ENCODE data around the gene SAMD15. TPM values are rescaled to one million over a fixed set of nuclear protein-coding genes. Genes with fewer than 3 reads are reported as not detected.
"Not testable (repeated sequence)": the region's sequence is repeated elsewhere in the genome, so short reads cannot be mapped to it uniquely, and the experiment has no call there.

Gene SAMD15
- 2.0 and 3.6 TPM in 2 replicates for total RNA-seq (ENCODE audit: low replicate concordance)

DNA sequence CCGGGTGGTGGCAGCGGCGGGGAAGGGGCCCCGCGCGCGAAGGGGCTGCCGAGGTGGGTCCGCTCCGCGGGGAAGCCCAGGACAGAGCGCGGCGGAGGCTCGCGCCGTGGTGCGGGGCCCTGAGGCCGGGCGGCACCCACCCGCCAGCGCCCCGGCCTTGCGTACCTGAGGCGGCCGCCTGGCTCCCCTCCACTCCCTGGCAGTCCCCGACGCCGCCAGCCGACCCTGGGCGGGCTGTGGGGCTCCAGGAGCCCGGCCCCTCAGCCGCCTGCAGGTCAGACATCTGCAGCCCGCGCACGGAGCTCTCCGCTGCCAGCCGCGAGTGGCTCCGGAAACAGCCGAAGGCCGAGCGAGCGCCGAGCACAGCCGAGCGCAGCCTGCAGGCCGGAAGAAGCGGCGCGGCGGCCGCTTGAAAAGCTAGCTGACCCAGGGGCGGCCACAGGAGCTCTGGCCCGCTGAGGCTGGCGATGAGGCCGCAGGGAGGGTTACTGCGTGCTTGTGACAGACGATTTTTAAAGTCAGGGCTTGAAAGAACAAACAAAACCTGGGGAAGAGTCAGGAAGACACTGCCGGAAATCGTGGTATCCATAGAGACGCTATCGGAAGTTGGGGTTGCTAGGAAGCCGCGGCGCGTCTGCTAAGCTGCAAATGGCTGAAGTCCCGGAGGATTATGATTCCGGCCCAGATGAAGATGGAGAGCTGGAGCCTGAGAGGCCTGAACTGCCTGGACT, at the start of gene SAMD15, which contains the start of gene TMED8:
Gene SAMD15 (plus strand): TSS at position 609 of the 731 bp plus-strand sequence. CDS start 40 bp downstream, at position 649.
Gene TMED8 (minus strand): TSS at position 324 of the 731 bp plus-strand sequence. CDS start 41 bp downstream, at position 283.
- peak within 1 kb of the TSS; percentile 88 for H3K4me3 ChIP-seq (ENCODE audit: low read depth, low read length)

GRCh38 chr14:77329872-77330271, 47.3 kb upstream of the SAMD15 start:
- TF ChIP-seq CTCF (IDR thresholded peaks at IDR 0.05; ENCODE audit: insufficient read depth, low read length): no peak
- no peak for DNase-seq (ENCODE audit: low read depth)

More for the DNA sequence above, at the start of gene SAMD15, which contains the start of gene TMED8:
- peak; percentile 85 for DNase-seq (ENCODE audit: low read depth)
- peak; percentile 35 for TF ChIP-seq CTCF (IDR thresholded peaks at IDR 0.05; ENCODE audit: insufficient read depth, low read length)

DNA sequence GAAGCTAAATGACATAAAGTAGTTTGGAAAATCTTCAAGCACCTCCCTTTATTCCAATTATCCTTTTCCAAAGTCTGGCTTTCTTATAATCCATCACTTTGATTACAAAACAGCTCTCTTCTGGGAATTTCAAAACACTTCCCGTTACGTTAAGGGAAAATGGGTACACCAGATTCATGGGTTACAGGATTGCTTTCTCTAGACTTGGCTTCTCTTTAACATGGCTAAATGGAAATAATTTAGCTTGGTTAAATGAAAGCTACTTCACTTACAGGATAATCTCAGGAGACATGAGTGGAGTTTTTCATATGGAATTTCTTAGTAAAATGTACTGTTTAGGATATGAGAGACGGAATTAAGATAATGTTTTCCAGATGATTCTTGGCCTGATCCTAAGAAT, 41.6 kb upstream of the SAMD15 start:
- DNase-seq (ENCODE audit: low read depth): no peak
- no peak overlapping the region for H3K4me3 ChIP-seq (ENCODE audit: low read depth, low read length)
- TF ChIP-seq CTCF (IDR thresholded peaks at IDR 0.05; ENCODE audit: insufficient read depth, low read length): no peak

More at GRCh38 chr14:77329872-77330271, 47.3 kb upstream of the SAMD15 start:
- H3K4me3 ChIP-seq (ENCODE audit: low read depth, low read length): no peak overlapping the region

- not testable (repeated sequence) for H3K4me3 ChIP-seq (ENCODE audit: low read depth, low read length); DNase-seq (ENCODE audit: low read depth)
Measured at GRCh38 chr14:77337255-77337654, 39.9 kb upstream of the SAMD15 start.

DNA sequence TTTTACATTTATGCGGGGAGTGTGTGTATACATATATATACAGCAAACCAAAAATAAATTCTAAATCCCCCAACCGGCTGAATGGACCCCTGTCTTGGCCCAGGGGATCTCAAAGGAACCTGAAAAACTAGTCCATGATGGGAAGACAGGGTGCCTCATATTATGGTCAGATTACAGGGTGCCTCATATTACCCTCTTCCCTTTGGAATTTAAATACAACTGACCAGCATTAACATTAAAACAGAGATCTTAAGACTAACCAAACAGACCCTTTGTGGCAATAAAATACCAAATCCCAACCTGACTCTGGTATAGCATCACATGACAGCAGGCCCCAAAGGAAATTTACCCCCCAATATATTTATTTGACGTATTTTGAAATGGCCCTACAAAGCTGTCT, 39.3 kb upstream of the SAMD15 start:
- no peak for DNase-seq (ENCODE audit: low read depth)
- no peak for TF ChIP-seq CTCF (IDR thresholded peaks at IDR 0.05; ENCODE audit: insufficient read depth, low read length)

DNA sequence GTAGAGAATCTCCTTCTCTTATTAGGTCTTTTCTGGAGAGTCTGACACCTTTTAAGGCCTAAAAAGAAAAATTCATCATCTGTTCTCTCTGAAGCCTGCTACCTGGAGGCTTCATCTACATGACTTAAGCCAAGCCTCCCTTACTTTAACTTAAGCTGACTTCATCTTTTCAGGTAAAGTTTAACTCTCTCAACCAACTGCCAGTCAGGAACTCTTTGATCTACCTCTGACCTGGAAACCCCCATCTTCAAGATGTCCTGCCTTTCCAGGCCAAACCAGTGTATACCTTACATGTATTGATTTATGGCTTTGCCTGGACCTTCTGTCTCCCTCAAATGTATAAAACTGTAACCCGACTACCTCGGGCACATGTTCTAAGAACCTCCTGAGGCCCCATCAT, 38.9 kb upstream of the SAMD15 start:
- no peak for TF ChIP-seq CTCF (IDR thresholded peaks at IDR 0.05; ENCODE audit: insufficient read depth, low read length)
- DNase-seq (ENCODE audit: low read depth): no peak
- H3K4me3 ChIP-seq (ENCODE audit: low read depth, low read length): no peak overlapping the region

More for the DNA sequence above, 39.3 kb upstream of the SAMD15 start:
- no peak overlapping the region for H3K4me3 ChIP-seq (ENCODE audit: low read depth, low read length)

GRCh38 chr14:77339407-77339806, 37.8 kb upstream of the SAMD15 start:
- DNase-seq (ENCODE audit: low read depth): peak; percentile 59
- no peak for TF ChIP-seq CTCF (IDR thresholded peaks at IDR 0.05; ENCODE audit: insufficient read depth, low read length)
- H3K4me3 ChIP-seq (ENCODE audit: low read depth, low read length): no peak overlapping the region
